ENCODE data around the gene TCERG1L. TPM values are rescaled to one million over a fixed set of nuclear protein-coding genes. Genes with fewer than 3 reads are reported as not detected.

The TCERG1L gene
- total RNA-seq, 1 experiment from 2014 or later = not detected

- H3K9me3 ChIP-seq (ENCODE audit: insufficient read depth, low read depth) = no peaks in the 10 kb centered on the region
- peaks cover 49% of the 10 kb centered on the region for H3K27me3 ChIP-seq (ENCODE audit: insufficient read depth, low read depth)
- H4K20me1 ChIP-seq (ENCODE audit: insufficient read depth) = no peaks in the 10 kb centered on the region
- no peaks in the 10 kb centered on the region for H3F3A ChIP-seq (ENCODE audit: insufficient read depth, low read depth)
- no peaks in the 10 kb centered on the region for H3K36me3 ChIP-seq (ENCODE audit: low read depth)
- H3K4me1 ChIP-seq (replicated peaks; ENCODE audit: insufficient read depth) = no peaks in the 10 kb centered on the region
- no peaks in the 10 kb centered on the region for H3K9me2 ChIP-seq (ENCODE audit: insufficient read depth)
- H2AFZ ChIP-seq = no peak overlapping the region
- ChIA-PET CTCF (no interaction called here), POLR2A (ENCODE audit: unreplicated experiment) (no interaction called here)
- H3K4me2 ChIP-seq = no peak overlapping the region
- no peaks in the 10 kb centered on the region for H3K79me2 ChIP-seq (ENCODE audit: low read depth)
- no peak overlapping the region for H3K4me3 ChIP-seq
- intact Hi-C loops (cut with micrococcal nuclease; ENCODE audit: unreplicated experiment) = no loop called here
- BruUV-seq (replicated peaks) = no TSS peak
- H3K27ac ChIP-seq = no peak overlapping the region
- TF ChIP-seq CTCF (conservative IDR thresholded peaks at IDR 0.05) (no peak), EZH2 (IDR thresholded peaks at IDR 0.05; ENCODE audit: low read depth) (no peak)
- DNase-seq = no peak
Observed at GRCh38 chr10:131273476-131273875, 38.0 kb downstream of the TCERG1L start.

GRCh38 chr10:131272897-131273451 lies 38.5 kb downstream of the TCERG1L start:
- no peak overlapping the region for H3K27ac ChIP-seq
- H3K27me3 ChIP-seq (ENCODE audit: insufficient read depth, low read depth) = peaks cover 54% of the 10 kb centered on the region
- H3K9me3 ChIP-seq (ENCODE audit: insufficient read depth, low read depth) = no peaks in the 10 kb centered on the region
- H2AFZ ChIP-seq = no peak overlapping the region
- ChIA-PET POLR2A (ENCODE audit: unreplicated experiment) (no interaction called here), CTCF (no interaction called here)
- H3K4me3 ChIP-seq = no peak overlapping the region
- BruUV-seq (replicated peaks) = no TSS peak
- no peaks in the 10 kb centered on the region for H3K4me1 ChIP-seq (replicated peaks; ENCODE audit: insufficient read depth)
- H3K9me2 ChIP-seq (ENCODE audit: insufficient read depth) = no peaks in the 10 kb centered on the region
- H3K36me3 ChIP-seq (ENCODE audit: low read depth) = no peaks in the 10 kb centered on the region
- no peaks in the 10 kb centered on the region for H4K20me1 ChIP-seq (ENCODE audit: insufficient read depth)
- H3F3A ChIP-seq (ENCODE audit: insufficient read depth, low read depth) = no peaks in the 10 kb centered on the region
- TF ChIP-seq CTCF (conservative IDR thresholded peaks at IDR 0.05) (no peak), EZH2 (IDR thresholded peaks at IDR 0.05; ENCODE audit: low read depth) (no peak)
- H3K79me2 ChIP-seq (ENCODE audit: low read depth) = no peaks in the 10 kb centered on the region
- DNase-seq = no peak
- intact Hi-C loops (cut with micrococcal nuclease; ENCODE audit: unreplicated experiment) = no loop called here
- H3K4me2 ChIP-seq = no peak overlapping the region

GRCh38 chr10:131271966-131272365 lies 39.6 kb downstream of the TCERG1L start:
- Histone ChIP-seq H3K27me3 (ENCODE audit: insufficient read depth, low read depth) (peaks cover 62% of the 10 kb centered on the region), H3K27ac (no peak overlapping the region), H3K9me3 (ENCODE audit: insufficient read depth, low read depth) (no peaks in the 10 kb centered on the region), H4K20me1 (ENCODE audit: insufficient read depth) (no peaks in the 10 kb centered on the region), H3K4me1 (replicated peaks; ENCODE audit: insufficient read depth) (no peaks in the 10 kb centered on the region), H3K9me2 (ENCODE audit: insufficient read depth) (no peaks in the 10 kb centered on the region), H3F3A (ENCODE audit: insufficient read depth, low read depth) (no peaks in the 10 kb centered on the region), H3K4me3 (no peak overlapping the region), H3K79me2 (ENCODE audit: low read depth) (no peaks in the 10 kb centered on the region), H3K4me2 (no peak overlapping the region), H2AFZ (no peak overlapping the region), H3K36me3 (ENCODE audit: low read depth) (no peaks in the 10 kb centered on the region)
- ChIA-PET CTCF (no interaction called here), POLR2A (ENCODE audit: unreplicated experiment) (no interaction called here)
- BruUV-seq (replicated peaks) = no TSS peak
- TF ChIP-seq CTCF (conservative IDR thresholded peaks at IDR 0.05) (no peak), EZH2 (IDR thresholded peaks at IDR 0.05; ENCODE audit: low read depth) (no peak)
- no peak for DNase-seq
- intact Hi-C loops (cut with micrococcal nuclease; ENCODE audit: unreplicated experiment) = no loop called here

Data from PC-9 (cell line).